ENCODE measurements around the gene SOD2.
"Not testable (repeated sequence)": the region's sequence is repeated elsewhere in the genome, so short reads cannot be mapped to it uniquely, and the experiment has no call there.

Gene SOD2

DNA sequence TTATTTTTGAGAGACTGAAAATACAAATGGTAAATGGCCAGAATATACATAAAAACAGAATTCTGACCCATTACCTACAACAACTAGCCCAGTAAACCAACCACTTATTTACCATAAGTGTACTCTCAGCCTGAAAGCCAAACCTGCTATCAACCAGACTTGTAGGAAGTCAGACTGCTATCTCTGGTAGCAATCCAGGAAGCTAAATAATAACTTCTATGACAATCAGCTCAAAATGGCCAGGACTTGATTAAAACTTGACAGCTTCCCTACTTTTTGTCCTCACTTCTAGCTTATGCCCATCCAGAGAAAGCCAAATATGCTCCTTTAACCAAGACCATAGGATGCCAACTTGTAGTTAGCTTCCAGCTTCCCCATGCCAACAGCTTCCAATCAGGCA is 29.6 kb upstream of the SOD2 start:
- TF ChIP-seq ZNF157 (tag by site-specific recombination; IDR thresholded peaks at IDR 0.05) (no peak), ZNF658 (tag by site-specific recombination; IDR thresholded peaks at IDR 0.05) (no peak), YY1 (tag by site-specific recombination; IDR thresholded peaks at IDR 0.05) (no peak), SETDB1 (IDR thresholded peaks at IDR 0.05; ENCODE audit: insufficient read length, low read length) (peak; percentile 40)
- TF ChIP-seq, protein P1, sequence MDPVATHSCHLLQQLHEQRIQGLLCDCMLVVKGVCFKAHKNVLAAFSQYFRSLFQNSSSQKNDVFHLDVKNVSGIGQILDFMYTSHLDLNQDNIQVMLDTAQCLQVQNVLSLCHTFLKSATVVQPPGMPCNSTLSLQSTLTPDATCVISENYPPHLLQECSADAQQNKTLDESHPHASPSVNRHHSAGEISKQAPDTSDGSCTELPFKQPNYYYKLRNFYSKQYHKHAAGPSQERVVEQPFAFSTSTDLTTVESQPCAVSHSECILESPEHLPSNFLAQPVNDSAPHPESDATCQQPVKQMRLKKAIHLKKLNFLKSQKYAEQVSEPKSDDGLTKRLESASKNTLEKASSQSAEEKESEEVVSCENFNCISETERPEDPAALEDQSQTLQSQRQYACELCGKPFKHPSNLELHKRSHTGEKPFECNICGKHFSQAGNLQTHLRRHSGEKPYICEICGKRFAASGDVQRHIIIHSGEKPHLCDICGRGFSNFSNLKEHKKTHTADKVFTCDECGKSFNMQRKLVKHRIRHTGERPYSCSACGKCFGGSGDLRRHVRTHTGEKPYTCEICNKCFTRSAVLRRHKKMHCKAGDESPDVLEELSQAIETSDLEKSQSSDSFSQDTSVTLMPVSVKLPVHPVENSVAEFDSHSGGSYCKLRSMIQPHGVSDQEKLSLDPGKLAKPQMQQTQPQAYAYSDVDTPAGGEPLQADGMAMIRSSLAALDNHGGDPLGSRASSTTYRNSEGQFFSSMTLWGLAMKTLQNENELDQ (tag by site-specific recombination; IDR thresholded peaks at IDR 0.05; ENCODE audit: low read depth): no peak
- no peak overlapping the region for H3K4me3 ChIP-seq (ENCODE audit: low read depth, low read length)
- ChIA-PET CTCF (interaction anchor here (0.6 to 1.4 kb wide), 2 partner anchors 24 to 185 kb away, joined by 3 to 5 read pairs; no protein-coding TSS in a partner anchor), POLR2A (interaction anchor here (0.6 to 1.5 kb wide), 3 partner anchors 29 to 956 kb away, joined by 4 to 5 read pairs (median 4); partner anchors contain the start of genes SOD2 and TCP1)
- 0 out of 2 replicates have a peak, but pooled peaks cover 2% of the 10 kb centered on the region for H3K4me1 ChIP-seq (ENCODE audit: control insufficient read depth, insufficient read depth, low read length)
- H3K9me3 ChIP-seq (ENCODE audit: control insufficient read depth, insufficient read depth, low read depth, low read length): no peaks in the 10 kb centered on the region
- H3K27ac ChIP-seq (ENCODE audit: extremely low read depth, low read depth, low read length): no peak overlapping the region
- H3K36me3 ChIP-seq (ENCODE audit: control insufficient read depth in 2 of 2, insufficient read depth in 1 of 2, low read length in 2 of 2): peaks cover 9 to 19% of the 10 kb centered on the region in 2 experiments; a peak in 2 of 3 replicates

DNA sequence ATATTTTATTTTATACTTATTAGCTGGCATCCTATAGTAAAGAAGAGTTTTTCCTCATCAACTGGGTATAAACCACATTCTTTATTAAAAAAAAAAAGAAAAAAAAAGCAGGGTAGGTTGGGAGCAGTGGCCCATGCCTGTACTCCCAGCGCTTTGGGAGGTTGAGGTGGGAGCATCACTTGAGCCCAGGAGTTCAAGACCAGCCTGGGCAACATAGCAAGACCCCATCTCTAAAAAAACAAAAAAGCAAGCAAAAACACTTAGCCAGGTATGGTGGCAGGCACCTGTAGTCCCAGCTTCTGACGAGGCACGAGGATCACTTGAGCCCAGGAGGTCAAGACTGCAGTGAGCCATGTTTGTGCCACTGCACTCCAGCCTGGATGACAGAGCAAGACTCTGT is 28.9 kb upstream of the SOD2 start:
- H3K9me3 ChIP-seq (ENCODE audit: control insufficient read depth, insufficient read depth, low read depth, low read length); H3K4me1 ChIP-seq (ENCODE audit: control insufficient read depth, insufficient read depth, low read length); POLR2A ChIA-PET; H3K27ac ChIP-seq (ENCODE audit: extremely low read depth, low read depth, low read length); H3K4me3 ChIP-seq (ENCODE audit: low read depth, low read length): not testable (repeated sequence)
- CTCF ChIA-PET: interaction anchor here (0.6 to 2.0 kb wide), 3 partner anchors 20 to 184 kb away, joined by 3 to 8 read pairs (median 5); no protein-coding TSS in a partner anchor
- H3K36me3 ChIP-seq (ENCODE audit: control insufficient read depth in 2 of 2, insufficient read depth in 1 of 2, low read length in 2 of 2): peaks cover 9 to 19% of the 10 kb centered on the region in 2 experiments; a peak in 2 of 3 replicates
- TF ChIP-seq ZNF121 (tag by site-specific recombination; IDR thresholded peaks at IDR 0.05): peak; percentile 73; the same call in 1 of the 2 replicates

DNA sequence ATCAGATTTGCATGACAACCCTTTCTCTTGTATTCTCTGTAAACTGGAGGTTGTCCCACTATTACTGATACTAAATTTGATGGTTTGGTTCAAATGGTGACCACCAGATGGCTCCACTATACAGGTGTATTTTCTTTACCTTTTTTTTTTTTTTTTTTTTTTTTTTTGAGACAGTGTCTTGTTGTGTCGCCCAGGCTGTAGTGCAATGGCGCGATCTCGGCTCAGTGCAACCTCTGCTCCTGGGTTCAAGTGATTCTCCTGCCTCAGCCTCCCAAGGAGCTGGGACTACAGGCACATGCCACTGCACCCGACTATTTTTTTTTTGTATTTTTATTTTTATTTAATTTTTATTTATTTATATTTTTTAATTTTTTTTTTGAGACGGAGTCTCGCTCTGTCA is 27.7 kb upstream of the SOD2 start:
- CTCF ChIA-PET: interaction anchor here (0.6 to 2.7 kb wide), 16 partner anchors 12 to 825 kb away, joined by 3 to 11 read pairs (median 4); partner anchors contain the start of gene TCP1
- Histone ChIP-seq H3K4me3 (ENCODE audit: low read depth, low read length) (no peak overlapping the region), H3K9me3 (ENCODE audit: control insufficient read depth, insufficient read depth, low read depth, low read length) (no peaks in the 10 kb centered on the region), H3K4me1 (ENCODE audit: control insufficient read depth, insufficient read depth, low read length) (0 out of 2 replicates have a peak, but pooled peaks cover under 1% of the 10 kb centered on the region), H3K36me3 (ENCODE audit: control insufficient read depth in 2 of 2, insufficient read depth in 1 of 2, low read length in 2 of 2) (peaks cover 9 to 19% of the 10 kb centered on the region in 2 experiments; a peak in 2 of 3 replicates), H3K27ac (ENCODE audit: extremely low read depth, low read depth, low read length) (no peak overlapping the region)
- POLR2A ChIA-PET: no interaction called here
- TF ChIP-seq ZNF23 (tag by site-specific recombination; IDR thresholded peaks at IDR 0.05; ENCODE audit: borderline replicate concordance) (no peak), ZSCAN23 (tag by site-specific recombination; IDR thresholded peaks at IDR 0.05) (no peak), ZNF654 (tag by site-specific recombination; IDR thresholded peaks at IDR 0.05; ENCODE audit: low read depth) (peak; percentile 49), EGR2 (tag by site-specific recombination; IDR thresholded peaks at IDR 0.05; ENCODE audit: low read depth) (no peak), ZSCAN30 (tag by site-specific recombination; IDR thresholded peaks at IDR 0.05) (no peak), ZFP3 (tag by site-specific recombination; IDR thresholded peaks at IDR 0.05; ENCODE audit: low read depth) (no peak), ZNF623 (tag by site-specific recombination; IDR thresholded peaks at IDR 0.05) (no peak), ZNF701 (tag by site-specific recombination; IDR thresholded peaks at IDR 0.05) (no peak), ZNF426 (tag by site-specific recombination; IDR thresholded peaks at IDR 0.05) (no peak), ZNF501 (tag by site-specific recombination; IDR thresholded peaks at IDR 0.05) (no peak), KLF1 (tag by site-specific recombination; IDR thresholded peaks at IDR 0.05) (no peak)
- TF ChIP-seq, protein P2, sequence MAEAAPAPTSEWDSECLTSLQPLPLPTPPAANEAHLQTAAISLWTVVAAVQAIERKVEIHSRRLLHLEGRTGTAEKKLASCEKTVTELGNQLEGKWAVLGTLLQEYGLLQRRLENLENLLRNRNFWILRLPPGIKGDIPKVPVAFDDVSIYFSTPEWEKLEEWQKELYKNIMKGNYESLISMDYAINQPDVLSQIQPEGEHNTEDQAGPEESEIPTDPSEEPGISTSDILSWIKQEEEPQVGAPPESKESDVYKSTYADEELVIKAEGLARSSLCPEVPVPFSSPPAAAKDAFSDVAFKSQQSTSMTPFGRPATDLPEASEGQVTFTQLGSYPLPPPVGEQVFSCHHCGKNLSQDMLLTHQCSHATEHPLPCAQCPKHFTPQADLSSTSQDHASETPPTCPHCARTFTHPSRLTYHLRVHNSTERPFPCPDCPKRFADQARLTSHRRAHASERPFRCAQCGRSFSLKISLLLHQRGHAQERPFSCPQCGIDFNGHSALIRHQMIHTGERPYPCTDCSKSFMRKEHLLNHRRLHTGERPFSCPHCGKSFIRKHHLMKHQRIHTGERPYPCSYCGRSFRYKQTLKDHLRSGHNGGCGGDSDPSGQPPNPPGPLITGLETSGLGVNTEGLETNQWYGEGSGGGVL (tag by site-specific recombination; IDR thresholded peaks at IDR 0.05): no peak
- TF ChIP-seq, protein P3, sequence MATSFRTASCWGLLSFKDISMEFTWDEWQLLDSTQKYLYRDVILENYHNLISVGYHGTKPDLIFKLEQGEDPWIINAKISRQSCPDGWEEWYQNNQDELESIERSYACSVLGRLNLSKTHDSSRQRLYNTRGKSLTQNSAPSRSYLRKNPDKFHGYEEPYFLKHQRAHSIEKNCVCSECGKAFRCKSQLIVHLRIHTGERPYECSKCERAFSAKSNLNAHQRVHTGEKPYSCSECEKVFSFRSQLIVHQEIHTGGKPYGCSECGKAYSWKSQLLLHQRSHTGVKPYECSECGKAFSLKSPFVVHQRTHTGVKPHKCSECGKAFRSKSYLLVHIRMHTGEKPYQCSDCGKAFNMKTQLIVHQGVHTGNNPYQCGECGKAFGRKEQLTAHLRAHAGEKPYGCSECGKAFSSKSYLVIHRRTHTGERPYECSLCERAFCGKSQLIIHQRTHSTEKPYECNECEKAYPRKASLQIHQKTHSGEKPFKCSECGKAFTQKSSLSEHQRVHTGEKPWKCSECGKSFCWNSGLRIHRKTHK (tag by site-specific recombination; IDR thresholded peaks at IDR 0.05): no peak
- TF ChIP-seq, protein P4, sequence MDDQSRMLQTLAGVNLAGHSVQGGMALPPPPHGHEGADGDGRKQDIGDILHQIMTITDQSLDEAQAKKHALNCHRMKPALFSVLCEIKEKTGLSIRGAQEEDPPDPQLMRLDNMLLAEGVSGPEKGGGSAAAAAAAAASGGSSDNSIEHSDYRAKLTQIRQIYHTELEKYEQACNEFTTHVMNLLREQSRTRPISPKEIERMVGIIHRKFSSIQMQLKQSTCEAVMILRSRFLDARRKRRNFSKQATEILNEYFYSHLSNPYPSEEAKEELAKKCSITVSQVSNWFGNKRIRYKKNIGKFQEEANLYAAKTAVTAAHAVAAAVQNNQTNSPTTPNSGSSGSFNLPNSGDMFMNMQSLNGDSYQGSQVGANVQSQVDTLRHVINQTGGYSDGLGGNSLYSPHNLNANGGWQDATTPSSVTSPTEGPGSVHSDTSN (CRISPR knock-in tag; IDR thresholded peaks at IDR 0.05): no peak
- TF ChIP-seq, protein P5, sequence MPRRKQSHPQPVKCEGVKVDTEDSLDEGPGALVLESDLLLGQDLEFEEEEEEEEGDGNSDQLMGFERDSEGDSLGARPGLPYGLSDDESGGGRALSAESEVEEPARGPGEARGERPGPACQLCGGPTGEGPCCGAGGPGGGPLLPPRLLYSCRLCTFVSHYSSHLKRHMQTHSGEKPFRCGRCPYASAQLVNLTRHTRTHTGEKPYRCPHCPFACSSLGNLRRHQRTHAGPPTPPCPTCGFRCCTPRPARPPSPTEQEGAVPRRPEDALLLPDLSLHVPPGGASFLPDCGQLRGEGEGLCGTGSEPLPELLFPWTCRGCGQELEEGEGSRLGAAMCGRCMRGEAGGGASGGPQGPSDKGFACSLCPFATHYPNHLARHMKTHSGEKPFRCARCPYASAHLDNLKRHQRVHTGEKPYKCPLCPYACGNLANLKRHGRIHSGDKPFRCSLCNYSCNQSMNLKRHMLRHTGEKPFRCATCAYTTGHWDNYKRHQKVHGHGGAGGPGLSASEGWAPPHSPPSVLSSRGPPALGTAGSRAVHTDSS (tag by site-specific recombination; IDR thresholded peaks at IDR 0.05): no peak
- TF ChIP-seq, protein P6, sequence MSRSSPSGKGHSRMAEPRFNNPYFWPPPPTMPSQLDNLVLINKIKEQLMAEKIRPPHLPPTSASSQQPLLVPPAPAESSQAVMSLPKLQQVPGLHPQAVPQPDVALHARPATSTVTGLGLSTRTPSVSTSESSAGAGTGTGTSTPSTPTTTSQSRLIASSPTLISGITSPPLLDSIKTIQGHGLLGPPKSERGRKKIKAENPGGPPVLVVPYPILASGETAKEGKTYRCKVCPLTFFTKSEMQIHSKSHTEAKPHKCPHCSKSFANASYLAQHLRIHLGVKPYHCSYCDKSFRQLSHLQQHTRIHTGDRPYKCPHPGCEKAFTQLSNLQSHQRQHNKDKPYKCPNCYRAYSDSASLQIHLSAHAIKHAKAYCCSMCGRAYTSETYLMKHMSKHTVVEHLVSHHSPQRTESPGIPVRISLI (tag by site-specific recombination; IDR thresholded peaks at IDR 0.05): peak; percentile 89
